SH-SY5Y (cell line): ENCODE data around the gene GPR39.

Source experiments
- GATA2 ChIP-seq: IDR thresholded peaks from 2 replicates; pipeline ENCODE4 v1.6.1; 2011; ENCODE audit warnings: mild to moderate bottlenecking, low read depth, low read length
- GATA3 ChIP-seq: IDR thresholded peaks from 2 replicates; pipeline ENCODE4 v1.6.1; 2011; ENCODE audit warnings: low read depth, mild to moderate bottlenecking, low read length, moderate library complexity

- no peak for TF ChIP-seq GATA2
- no peak for TF ChIP-seq GATA3
Observed at GRCh38 chr2:132595693-132596092, 179.1 kb downstream of the GPR39 start.
